Panc1 (cell line): ENCODE data around the gene CFAP20. TPM values are rescaled to one million over a fixed set of nuclear protein-coding genes. Genes with fewer than 3 reads are reported as not detected.

Source experiments
- ATAC-seq: fragments of 200-7000 bp; cut with Tn5 transposase; 2 replicates; pipeline ENCODE4 v1.9.1; 2020; ENCODE audit warnings: mild to moderate bottlenecking, moderate library complexity
- BruUV-seq: library from RNA; stranded (reverse); fragments of 400-500 nt; replicated peaks from 2 replicates; lab custom pipeline; 2021; lab: Mats Ljungman, UMichigan
- CTCF ChIA-PET: fragments of 300-600 bp; sonication (Branson Sonifier 250); formaldehyde crosslinking; loops from one replicate; lab custom pipeline; 2022; ENCODE audit warnings: antibody characterized with exemption; lab: Charles Lee
- POLR2A ChIA-PET: fragments of 300-600 bp; sonication (Branson Sonifier 250); formaldehyde crosslinking; loops from one replicate; lab custom pipeline; 2022; ENCODE audit warnings: antibody characterized with exemption; lab: Charles Lee
- DNase-seq: peaks from one replicate; pipeline ENCODE4 v3.0.0-alpha.2; 2010; ENCODE audit warnings: low read depth, low spot score
- H3K27ac ChIP-seq: 2 replicates; pipeline ENCODE4 v1.5.1; 2011; ENCODE audit warnings: mild to moderate bottlenecking, low read length, inconsistent platforms
- H3K27me3 ChIP-seq: fragments of 200-500 bp; sonication (Bioruptor generic); 2 replicates; pipeline ENCODE4 v1.6.0; 2014; ENCODE audit warnings: low read length, inconsistent platforms; ENCODE audit not compliant: control insufficient read depth, insufficient read depth
- H3K36me3 ChIP-seq: fragments of 200-500 bp; sonication (Bioruptor generic); 2 replicates; pipeline ENCODE4 v1.5.1; 2014; ENCODE audit warnings: inconsistent platforms, mild to moderate bottlenecking, low read length, moderate library complexity; ENCODE audit not compliant: control insufficient read depth, insufficient read depth
- H3K4me1 ChIP-seq: 2 replicates; pipeline ENCODE4 v1.5.1; 2011; ENCODE audit warnings: inconsistent platforms, mild to moderate bottlenecking, low read length, moderate library complexity; ENCODE audit not compliant: control insufficient read depth, insufficient read depth
- H3K4me3 ChIP-seq, 2 experiments: 2 replicates each; pipeline ENCODE4 v1.5.1; 2011 to 2012; ENCODE audit warnings: low read depth in 2 of 2, low read length in 2 of 2, mild to moderate bottlenecking in 2 of 2, inconsistent platforms in 1 of 2, moderate library complexity in 1 of 2
- H3K9me3 ChIP-seq: fragments of 200-500 bp; sonication (Bioruptor generic); 2 replicates; pipeline ENCODE4 v1.5.1; 2014; ENCODE audit warnings: low read depth, mild to moderate bottlenecking, inconsistent platforms, low read length, moderate library complexity; ENCODE audit not compliant: control insufficient read depth, insufficient read depth
- POLR2AphosphoS5 ChIP-seq: IDR thresholded peaks from 2 replicates; pipeline ENCODE4 v1.6.1; 2012; ENCODE audit warnings: mild to moderate bottlenecking, low read depth, low read length, moderate library complexity
- SIN3A ChIP-seq: IDR thresholded peaks from 2 replicates; pipeline ENCODE4 v1.6.1; 2012; ENCODE audit warnings: low read depth, mild to moderate bottlenecking, low read length, moderate library complexity, borderline replicate concordance; ENCODE audit not compliant: insufficient read depth
- TCF7L2 ChIP-seq: IDR thresholded peaks from 2 replicates; pipeline ENCODE4 v1.6.1; 2011; ENCODE audit warnings: mild to moderate bottlenecking, low read depth, low read length, inconsistent platforms
- in situ Hi-C: cut with HindIII; loops from 2 replicates; pipeline ENCODE4 v1.10.0; 2016; ENCODE audit warnings: low sequenced_read_pairs, low pct_unique_long_range_greater_than_20kb
- intact Hi-C: fragments of 100-400 bp; cut with micrococcal nuclease; formaldehyde crosslinking; loops from one replicate; pipeline ENCODE4 v1.10.0; 2022; ENCODE audit not compliant: unreplicated experiment
- total RNA-seq: library from RNA; stranded (reverse); gene quantifications from one replicate; pipeline ENCODE4 v1.2.1, GENCODE V29; 2021; ENCODE audit not compliant: unreplicated experiment
- TF ChIP-seq, protein P1 (sequence below), 2 experiments: IDR thresholded peaks; 2 replicates each; pipeline ENCODE4 v1.6.1; 2011 to 2012; ENCODE audit warnings: low read depth in 2 of 2, control low read depth in 1 of 2, low read length in 1 of 2, mild to moderate bottlenecking in 1 of 2, moderate library complexity in 1 of 2; ENCODE audit not compliant: insufficient read depth in 1 of 2
- TF ChIP-seq, protein P2 (sequence below): fragments of 450-650 bp; IDR thresholded peaks from 2 replicates; pipeline ENCODE4 v1.5.1; 2017; ENCODE audit warnings: mild to moderate bottlenecking

CFAP20 gene
- total RNA-seq, 1 experiment from 2014 or later = 25.9 TPM

DNA sequence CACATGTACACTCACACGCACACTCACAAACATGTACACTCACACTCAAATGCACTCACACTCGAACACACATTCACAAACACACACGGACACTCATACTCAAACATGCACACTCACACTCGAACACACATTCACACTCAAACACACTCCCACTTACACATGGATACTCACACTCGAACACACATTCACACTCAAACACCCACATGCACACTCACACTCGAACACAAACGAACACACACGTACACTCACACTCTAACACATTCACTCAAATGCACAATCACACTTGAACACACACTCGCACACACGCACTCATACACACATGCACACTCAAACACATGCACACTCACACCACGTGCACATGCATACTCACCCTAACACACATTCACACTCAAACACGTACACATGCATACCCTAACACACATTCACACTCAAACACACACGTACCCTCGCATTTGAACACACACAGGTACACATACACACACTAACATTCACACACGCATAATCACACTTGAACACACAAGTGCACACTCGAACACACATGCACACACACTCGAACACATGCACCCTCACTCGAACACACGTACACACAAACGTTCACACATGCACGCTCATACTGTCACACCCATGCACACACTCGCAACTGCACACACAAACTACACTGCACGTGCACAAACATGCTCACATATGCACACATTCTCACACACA, 41.8 kb downstream of the CFAP20 start:
- Histone ChIP-seq H3K4me1 (no peaks in the 10 kb centered on the region), H3K9me3 (no peaks in the 10 kb centered on the region), H3K4me3 (no peak overlapping the region), H3K27me3 (no peaks in the 10 kb centered on the region), H3K36me3 (no peaks in the 10 kb centered on the region), H3K27ac (no peak overlapping the region)
- DNase-seq (no peak), ATAC-seq (no peak)
- BruUV-seq = no TSS peak
- TF ChIP-seq TCF7L2 = no peak
- no peak for TF ChIP-seq POLR2AphosphoS5
- TF ChIP-seq, protein P1, sequence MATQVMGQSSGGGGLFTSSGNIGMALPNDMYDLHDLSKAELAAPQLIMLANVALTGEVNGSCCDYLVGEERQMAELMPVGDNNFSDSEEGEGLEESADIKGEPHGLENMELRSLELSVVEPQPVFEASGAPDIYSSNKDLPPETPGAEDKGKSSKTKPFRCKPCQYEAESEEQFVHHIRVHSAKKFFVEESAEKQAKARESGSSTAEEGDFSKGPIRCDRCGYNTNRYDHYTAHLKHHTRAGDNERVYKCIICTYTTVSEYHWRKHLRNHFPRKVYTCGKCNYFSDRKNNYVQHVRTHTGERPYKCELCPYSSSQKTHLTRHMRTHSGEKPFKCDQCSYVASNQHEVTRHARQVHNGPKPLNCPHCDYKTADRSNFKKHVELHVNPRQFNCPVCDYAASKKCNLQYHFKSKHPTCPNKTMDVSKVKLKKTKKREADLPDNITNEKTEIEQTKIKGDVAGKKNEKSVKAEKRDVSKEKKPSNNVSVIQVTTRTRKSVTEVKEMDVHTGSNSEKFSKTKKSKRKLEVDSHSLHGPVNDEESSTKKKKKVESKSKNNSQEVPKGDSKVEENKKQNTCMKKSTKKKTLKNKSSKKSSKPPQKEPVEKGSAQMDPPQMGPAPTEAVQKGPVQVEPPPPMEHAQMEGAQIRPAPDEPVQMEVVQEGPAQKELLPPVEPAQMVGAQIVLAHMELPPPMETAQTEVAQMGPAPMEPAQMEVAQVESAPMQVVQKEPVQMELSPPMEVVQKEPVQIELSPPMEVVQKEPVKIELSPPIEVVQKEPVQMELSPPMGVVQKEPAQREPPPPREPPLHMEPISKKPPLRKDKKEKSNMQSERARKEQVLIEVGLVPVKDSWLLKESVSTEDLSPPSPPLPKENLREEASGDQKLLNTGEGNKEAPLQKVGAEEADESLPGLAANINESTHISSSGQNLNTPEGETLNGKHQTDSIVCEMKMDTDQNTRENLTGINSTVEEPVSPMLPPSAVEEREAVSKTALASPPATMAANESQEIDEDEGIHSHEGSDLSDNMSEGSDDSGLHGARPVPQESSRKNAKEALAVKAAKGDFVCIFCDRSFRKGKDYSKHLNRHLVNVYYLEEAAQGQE (IDR thresholded peaks at IDR 0.05; ENCODE audit: insufficient read depth in 1 of 2, low read depth in 2 of 2, low read length in 1 of 2) = no peak
- TF ChIP-seq, protein P2, sequence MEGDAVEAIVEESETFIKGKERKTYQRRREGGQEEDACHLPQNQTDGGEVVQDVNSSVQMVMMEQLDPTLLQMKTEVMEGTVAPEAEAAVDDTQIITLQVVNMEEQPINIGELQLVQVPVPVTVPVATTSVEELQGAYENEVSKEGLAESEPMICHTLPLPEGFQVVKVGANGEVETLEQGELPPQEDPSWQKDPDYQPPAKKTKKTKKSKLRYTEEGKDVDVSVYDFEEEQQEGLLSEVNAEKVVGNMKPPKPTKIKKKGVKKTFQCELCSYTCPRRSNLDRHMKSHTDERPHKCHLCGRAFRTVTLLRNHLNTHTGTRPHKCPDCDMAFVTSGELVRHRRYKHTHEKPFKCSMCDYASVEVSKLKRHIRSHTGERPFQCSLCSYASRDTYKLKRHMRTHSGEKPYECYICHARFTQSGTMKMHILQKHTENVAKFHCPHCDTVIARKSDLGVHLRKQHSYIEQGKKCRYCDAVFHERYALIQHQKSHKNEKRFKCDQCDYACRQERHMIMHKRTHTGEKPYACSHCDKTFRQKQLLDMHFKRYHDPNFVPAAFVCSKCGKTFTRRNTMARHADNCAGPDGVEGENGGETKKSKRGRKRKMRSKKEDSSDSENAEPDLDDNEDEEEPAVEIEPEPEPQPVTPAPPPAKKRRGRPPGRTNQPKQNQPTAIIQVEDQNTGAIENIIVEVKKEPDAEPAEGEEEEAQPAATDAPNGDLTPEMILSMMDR = no peak
- TF ChIP-seq SIN3A = no peak
- ChIA-PET CTCF (no interaction called here), POLR2A (no interaction called here)
- intact Hi-C loops (no loop called here), in situ Hi-C loops (no loop called here)

DNA sequence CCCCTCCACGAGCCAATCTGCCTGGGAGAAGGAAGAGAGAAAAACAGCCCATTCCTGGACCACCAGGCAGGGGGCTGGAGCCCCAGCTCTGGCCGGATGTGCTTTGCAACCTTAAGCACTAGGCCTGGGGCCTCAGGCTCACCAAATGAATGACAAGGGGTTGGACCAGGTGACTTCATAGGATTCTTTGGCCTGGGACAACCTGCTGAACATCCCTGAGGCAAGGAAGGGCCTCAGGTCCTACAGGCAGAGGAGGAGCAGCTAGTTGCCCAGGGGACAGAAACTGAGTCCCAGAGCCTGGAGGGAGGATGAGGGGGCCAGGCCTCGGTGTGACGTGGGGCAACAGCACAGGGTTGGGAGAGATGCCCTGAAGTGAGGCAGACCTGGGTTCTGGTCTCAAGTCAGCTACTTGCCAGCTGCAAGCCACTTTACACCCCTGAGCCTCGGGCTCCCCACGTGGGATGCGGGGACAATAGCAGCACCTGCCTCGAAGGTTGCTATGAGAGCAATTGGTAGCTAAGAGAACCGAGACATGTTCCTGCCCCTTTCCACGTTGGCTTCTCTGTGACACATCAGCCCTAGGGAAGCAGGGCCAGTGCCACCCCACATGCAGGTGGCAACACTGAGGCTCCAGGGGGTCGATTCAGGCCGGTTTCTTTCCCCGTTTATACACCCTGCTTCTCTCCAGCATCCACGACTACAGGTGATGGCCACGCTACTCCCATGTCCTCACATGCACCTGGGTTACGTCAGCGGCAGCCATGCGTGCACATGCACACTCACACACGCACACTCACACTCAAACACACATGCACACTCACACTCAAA, 42.6 kb downstream of the CFAP20 start:
- H3K9me3 ChIP-seq = no peaks in the 10 kb centered on the region
- ChIA-PET POLR2A (no interaction called here), CTCF (no interaction called here)
- H3K27me3 ChIP-seq = no peaks in the 10 kb centered on the region
- TF ChIP-seq TCF7L2 = no peak
- TF ChIP-seq, protein P1 (IDR thresholded peaks at IDR 0.05; ENCODE audit: insufficient read depth in 1 of 2, low read depth in 2 of 2, low read length in 1 of 2) = no peak
- TF ChIP-seq POLR2AphosphoS5 = no peak
- TF ChIP-seq SIN3A = no peak
- TF ChIP-seq, protein P2 = no peak
- H3K4me3 ChIP-seq = no peak overlapping the region
- H3K27ac ChIP-seq = no peak overlapping the region
- H3K4me1 ChIP-seq = no peaks in the 10 kb centered on the region
- H3K36me3 ChIP-seq = no peaks in the 10 kb centered on the region
- in situ Hi-C loops = no loop called here
- DNase-seq (no peak), ATAC-seq (no peak)
- BruUV-seq = no TSS peak
- intact Hi-C loops = no loop called here
